ENCODE data around the gene ICA1L.

GRCh38 chr2:202883987-202884675 lies 12.6 kb upstream of the ICA1L start:
- TF ChIP-seq EZH2 (IDR thresholded peaks at IDR 0.05; ENCODE audit: low read depth, low read length, severe bottlenecking) (no peak), CTCF (IDR thresholded peaks at IDR 0.05; ENCODE audit: control extremely low read depth in 1 of 3, insufficient read depth in 1 of 3, low read depth in 1 of 3, low read length in 3 of 3) (no peak), POLR2AphosphoS5 (IDR thresholded peaks at IDR 0.05; ENCODE audit: low read depth, low read length) (no peak), ZNF274 (IDR thresholded peaks at IDR 0.05; ENCODE audit: borderline replicate concordance, extremely low read depth, low read length) (no peak)
